ENCODE measurements around the gene SLC13A3. TPM values are rescaled to one million over a fixed set of nuclear protein-coding genes. Genes with fewer than 3 reads are reported as not detected.

Gene SLC13A3
- total and polyA plus RNA-seq, 2 donors from 2014 or later = 31.5 to 241 TPM

- H3K36me3 ChIP-seq (ENCODE audit: control insufficient read depth in 2 of 3, insufficient read depth in 3 of 3, low read length in 3 of 3) = peaks cover 0 to 11% (median 7%) of the 10 kb centered on the region in 3 donors
- TF ChIP-seq, protein P1, sequence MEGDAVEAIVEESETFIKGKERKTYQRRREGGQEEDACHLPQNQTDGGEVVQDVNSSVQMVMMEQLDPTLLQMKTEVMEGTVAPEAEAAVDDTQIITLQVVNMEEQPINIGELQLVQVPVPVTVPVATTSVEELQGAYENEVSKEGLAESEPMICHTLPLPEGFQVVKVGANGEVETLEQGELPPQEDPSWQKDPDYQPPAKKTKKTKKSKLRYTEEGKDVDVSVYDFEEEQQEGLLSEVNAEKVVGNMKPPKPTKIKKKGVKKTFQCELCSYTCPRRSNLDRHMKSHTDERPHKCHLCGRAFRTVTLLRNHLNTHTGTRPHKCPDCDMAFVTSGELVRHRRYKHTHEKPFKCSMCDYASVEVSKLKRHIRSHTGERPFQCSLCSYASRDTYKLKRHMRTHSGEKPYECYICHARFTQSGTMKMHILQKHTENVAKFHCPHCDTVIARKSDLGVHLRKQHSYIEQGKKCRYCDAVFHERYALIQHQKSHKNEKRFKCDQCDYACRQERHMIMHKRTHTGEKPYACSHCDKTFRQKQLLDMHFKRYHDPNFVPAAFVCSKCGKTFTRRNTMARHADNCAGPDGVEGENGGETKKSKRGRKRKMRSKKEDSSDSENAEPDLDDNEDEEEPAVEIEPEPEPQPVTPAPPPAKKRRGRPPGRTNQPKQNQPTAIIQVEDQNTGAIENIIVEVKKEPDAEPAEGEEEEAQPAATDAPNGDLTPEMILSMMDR (IDR thresholded peaks at IDR 0.05; ENCODE audit: borderline replicate concordance, extremely low read depth, insufficient read depth) = no peak
- no peak overlapping the region for H3K27ac ChIP-seq (ENCODE audit: low read depth in 2 of 2, low read length in 2 of 2)
- peaks cover 0 to 2% (median 0%) of the 10 kb centered on the region in 3 donors for H3K4me1 ChIP-seq (ENCODE audit: control insufficient read depth in 2 of 3, insufficient read depth in 2 of 3, low read depth in 1 of 3, low read length in 3 of 3)
- H3K9me3 ChIP-seq (ENCODE audit: control insufficient read depth in 2 of 3, insufficient read depth in 1 of 3, low read length in 3 of 3) = no peaks in the 10 kb centered on the region
- intact Hi-C loops (cut with DNase I) = no loop called here
- H3K9ac ChIP-seq (ENCODE audit: low read length in 3 of 3) = no peak overlapping the region
- no peak for FAIRE-seq
- H3K27me3 ChIP-seq (ENCODE audit: control insufficient read depth, insufficient read depth, low read length) = no peaks in the 10 kb centered on the region
- no peak for DNase-seq
- H3K4me3 ChIP-seq (ENCODE audit: low read length in 3 of 3) = no peak overlapping the region
Measured at GRCh38 chr20:46572153-46572552, 79.1 kb downstream of the SLC13A3 start.

DNA sequence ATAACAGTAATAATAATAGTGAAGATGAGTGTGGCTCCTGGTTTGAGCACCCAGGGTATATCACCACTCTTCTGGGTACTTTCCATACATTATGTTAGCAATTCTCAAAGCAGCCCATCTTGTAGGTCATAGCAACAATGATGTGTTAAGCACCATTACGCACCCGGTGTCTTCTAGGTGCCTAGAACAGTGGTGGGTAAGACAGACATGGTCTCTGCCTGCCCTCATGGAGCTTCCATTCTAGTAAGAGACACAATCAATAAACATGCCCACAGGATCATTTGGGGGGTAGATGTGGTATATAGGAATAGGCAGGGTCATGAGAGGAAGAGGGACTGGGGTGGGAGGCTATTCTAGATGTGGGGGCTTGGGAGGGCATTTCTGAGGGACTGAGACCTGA, 79.8 kb downstream of the SLC13A3 start:
- Histone ChIP-seq H3K9ac (ENCODE audit: low read length in 3 of 3) (no peak overlapping the region), H3K4me1 (ENCODE audit: control insufficient read depth in 2 of 3, insufficient read depth in 2 of 3, low read depth in 1 of 3, low read length in 3 of 3) (peaks cover 0 to 2% (median 0%) of the 10 kb centered on the region in 3 donors), H3K27ac (ENCODE audit: low read depth in 2 of 2, low read length in 2 of 2) (no peak overlapping the region), H3K9me3 (ENCODE audit: control insufficient read depth in 2 of 3, insufficient read depth in 1 of 3, low read length in 3 of 3) (no peaks in the 10 kb centered on the region), H3K27me3 (ENCODE audit: control insufficient read depth, insufficient read depth, low read length) (no peaks in the 10 kb centered on the region), H3K4me3 (ENCODE audit: low read length in 3 of 3) (no peak overlapping the region), H3K36me3 (ENCODE audit: control insufficient read depth in 2 of 3, insufficient read depth in 3 of 3, low read length in 3 of 3) (peaks cover 0 to 10% (median 6%) of the 10 kb centered on the region in 3 donors)
- intact Hi-C loops (cut with DNase I) = no loop called here
- FAIRE-seq (no peak), DNase-seq (no peak)
- TF ChIP-seq, protein P1 (IDR thresholded peaks at IDR 0.05; ENCODE audit: borderline replicate concordance, extremely low read depth, insufficient read depth) = no peak

DNA sequence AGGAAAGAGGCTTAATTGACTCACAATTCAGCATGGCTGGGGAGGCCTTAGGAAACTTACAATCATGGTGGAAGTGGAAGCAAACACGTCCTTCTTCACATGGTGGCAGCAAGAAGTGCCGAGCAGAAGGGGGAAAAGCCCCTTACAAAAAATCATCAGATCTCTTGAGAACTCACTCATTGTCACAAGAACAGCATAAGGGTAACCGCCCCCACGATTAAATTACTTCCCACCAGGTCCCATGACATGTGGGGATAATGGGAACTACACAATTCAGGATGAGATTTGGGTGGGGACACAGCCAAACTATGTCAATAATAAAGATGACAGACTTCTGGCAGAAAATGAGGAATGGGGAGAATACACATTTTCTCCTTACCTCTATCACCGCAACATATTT, 80.3 kb downstream of the SLC13A3 start:
- no peak overlapping the region for H3K27ac ChIP-seq (ENCODE audit: low read depth in 2 of 2, low read length in 2 of 2)
- peaks cover 0 to 2% (median 0%) of the 10 kb centered on the region in 3 donors for H3K4me1 ChIP-seq (ENCODE audit: control insufficient read depth in 2 of 3, insufficient read depth in 2 of 3, low read depth in 1 of 3, low read length in 3 of 3)
- FAIRE-seq (no peak), DNase-seq (no peak)
- no peak overlapping the region for H3K9ac ChIP-seq (ENCODE audit: low read length in 3 of 3)
- intact Hi-C loops (cut with DNase I) = no loop called here
- no peaks in the 10 kb centered on the region for H3K27me3 ChIP-seq (ENCODE audit: control insufficient read depth, insufficient read depth, low read length)
- peaks cover 0 to 6% (median 5%) of the 10 kb centered on the region in 3 donors for H3K36me3 ChIP-seq (ENCODE audit: control insufficient read depth in 2 of 3, insufficient read depth in 3 of 3, low read length in 3 of 3)
- H3K4me3 ChIP-seq (ENCODE audit: low read length in 3 of 3) = no peak overlapping the region
- no peaks in the 10 kb centered on the region for H3K9me3 ChIP-seq (ENCODE audit: control insufficient read depth in 2 of 3, insufficient read depth in 1 of 3, low read length in 3 of 3)
- TF ChIP-seq, protein P1 (IDR thresholded peaks at IDR 0.05; ENCODE audit: borderline replicate concordance, extremely low read depth, insufficient read depth) = no peak

DNA sequence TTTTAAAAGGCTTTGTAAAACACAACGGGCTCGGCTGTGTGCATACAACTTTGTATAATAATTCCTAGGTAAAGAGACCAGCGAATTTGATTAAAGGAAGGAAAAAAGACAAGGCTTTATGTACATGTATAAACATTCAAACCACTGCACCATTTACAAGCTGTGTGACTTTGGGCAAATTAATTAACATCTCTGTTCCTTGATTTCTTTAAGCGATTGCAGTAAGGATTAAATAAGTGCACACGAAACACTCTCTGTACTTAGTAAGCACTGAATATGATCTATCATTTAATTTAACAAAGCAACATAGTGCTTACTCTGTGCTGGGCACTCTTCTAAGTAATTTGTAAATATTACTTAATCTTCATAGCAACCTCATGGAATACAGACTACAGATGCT, 81.3 kb downstream of the SLC13A3 start:
- H3K27me3 ChIP-seq (ENCODE audit: control insufficient read depth, insufficient read depth, low read length) = no peaks in the 10 kb centered on the region
- H3K4me3 ChIP-seq (ENCODE audit: low read length in 3 of 3) = no peak overlapping the region
- peaks cover 0 to 2% (median 0%) of the 10 kb centered on the region in 3 donors for H3K4me1 ChIP-seq (ENCODE audit: control insufficient read depth in 2 of 3, insufficient read depth in 2 of 3, low read depth in 1 of 3, low read length in 3 of 3)
- no peak for FAIRE-seq
- peaks cover 0 to 5% (median 4%) of the 10 kb centered on the region in 3 donors for H3K36me3 ChIP-seq (ENCODE audit: control insufficient read depth in 2 of 3, insufficient read depth in 3 of 3, low read length in 3 of 3)
- no peak overlapping the region for H3K9ac ChIP-seq (ENCODE audit: low read length in 3 of 3)
- no peak overlapping the region for H3K27ac ChIP-seq (ENCODE audit: low read depth in 2 of 2, low read length in 2 of 2)
- no peak for DNase-seq
- TF ChIP-seq, protein P1 (IDR thresholded peaks at IDR 0.05; ENCODE audit: borderline replicate concordance, extremely low read depth, insufficient read depth) = no peak
- H3K9me3 ChIP-seq (ENCODE audit: control insufficient read depth in 2 of 3, insufficient read depth in 1 of 3, low read length in 3 of 3) = no peaks in the 10 kb centered on the region
- intact Hi-C loops (cut with DNase I) = no loop called here
